Muscle layer of colon (tissue), 2 donors: ENCODE results near the gene CKAP2L.
"Not testable (repeated sequence)": the region's sequence is repeated elsewhere in the genome, so short reads cannot be mapped to it uniquely, and the experiment has no call there.

ENCODE experiments used
- H3K27ac ChIP-seq: one replicate; pipeline ENCODE4 v1.7.0; 2013; ENCODE audit warnings: low read depth, mild to moderate bottlenecking, low read length, moderate library complexity
- H3K27me3 ChIP-seq, 2 donors: one replicate each; pipeline ENCODE4 v1.7.0; 2013; ENCODE audit warnings: low read length in 2 of 2, mild to moderate bottlenecking in 2 of 2; ENCODE audit not compliant: insufficient read depth in 2 of 2, control insufficient read depth in 1 of 2
- H3K36me3 ChIP-seq: one replicate; pipeline ENCODE4 v1.7.0; 2013; ENCODE audit warnings: mild to moderate bottlenecking, low read length; ENCODE audit not compliant: insufficient read depth
- H3K4me1 ChIP-seq: one replicate; pipeline ENCODE4 v1.7.0; 2013; ENCODE audit warnings: mild to moderate bottlenecking, low read length; ENCODE audit not compliant: insufficient read depth
- H3K4me3 ChIP-seq, 2 donors: one replicate each; pipeline ENCODE4 v1.7.0; 2013; ENCODE audit warnings: low read length in 2 of 2, low read depth in 1 of 2, mild to moderate bottlenecking in 1 of 2, moderate library complexity in 1 of 2
- H3K9ac ChIP-seq: one replicate; pipeline ENCODE4 v1.7.0; 2013; ENCODE audit warnings: low read length
- H3K9me3 ChIP-seq: one replicate; pipeline ENCODE4 v1.7.0; 2013; ENCODE audit warnings: mild to moderate bottlenecking, low read length
- donor health status: abdominal sarcoma.
- donor health status: Adenocarcinoma of cecum.

The CKAP2L gene

GRCh38 chr2:112721819-112722522, 42.4 kb downstream of the CKAP2L start:
- no peak overlapping the region for H3K27ac ChIP-seq
- H3K9ac ChIP-seq = no peak overlapping the region
- H3K27me3 ChIP-seq = no peaks in the 10 kb centered on the region
- no peaks in the 10 kb centered on the region for H3K4me1 ChIP-seq
- H3K4me3 ChIP-seq = no peak overlapping the region
- no peaks in the 10 kb centered on the region for H3K36me3 ChIP-seq
- no peaks in the 10 kb centered on the region for H3K9me3 ChIP-seq

GRCh38 chr2:112720785-112721184, 43.6 kb downstream of the CKAP2L start, which contains the start of gene NT5DC4:
Gene NT5DC4, plus strand, starts transcription at chr2:112721020. Its CDS starts 60 bp downstream, at chr2:112721080.
- Histone ChIP-seq H3K9ac (no peak within 1 kb of the TSS), H3K4me1 (no peaks in the 10 kb centered on the region), H3K36me3 (no peaks in the 10 kb centered on the region), H3K27ac (no peak within 1 kb of the TSS), H3K9me3 (no peaks in the 10 kb centered on the region), H3K4me3 (no peak within 1 kb of the TSS), H3K27me3 (no peaks in the 10 kb centered on the region)

DNA sequence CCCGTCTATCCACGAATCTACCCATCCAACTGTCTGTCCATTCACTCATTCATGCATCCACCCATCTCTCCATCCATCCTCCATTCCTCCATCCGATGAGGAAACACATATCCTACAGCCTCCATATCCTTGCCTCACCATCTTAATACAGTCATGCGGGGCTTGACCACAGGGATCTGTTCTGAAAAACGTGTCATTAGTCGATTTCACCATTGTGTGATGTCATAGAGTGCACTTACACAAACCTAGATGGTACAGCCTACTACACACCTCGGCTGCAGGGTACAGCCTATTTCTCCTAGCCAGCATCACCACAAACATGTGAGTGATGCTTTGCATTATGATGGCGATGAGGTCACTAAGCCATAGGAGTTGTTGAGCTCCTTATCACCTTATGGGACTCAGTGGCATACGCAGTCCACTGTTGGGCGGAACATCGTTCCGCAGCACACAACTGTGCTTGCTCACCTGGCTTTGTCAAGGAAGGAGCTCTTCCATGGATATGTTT, 45.5 kb downstream of the CKAP2L start:
- no peaks in the 10 kb centered on the region for H3K4me1 ChIP-seq
- no peak overlapping the region for H3K4me3 ChIP-seq
- no peaks in the 10 kb centered on the region for H3K36me3 ChIP-seq
- H3K9ac ChIP-seq = no peak overlapping the region
- H3K27me3 ChIP-seq = peaks cover 0 to 3% of the 10 kb centered on the region in 2 donors
- no peaks in the 10 kb centered on the region for H3K9me3 ChIP-seq
- H3K27ac ChIP-seq = no peak overlapping the region

DNA sequence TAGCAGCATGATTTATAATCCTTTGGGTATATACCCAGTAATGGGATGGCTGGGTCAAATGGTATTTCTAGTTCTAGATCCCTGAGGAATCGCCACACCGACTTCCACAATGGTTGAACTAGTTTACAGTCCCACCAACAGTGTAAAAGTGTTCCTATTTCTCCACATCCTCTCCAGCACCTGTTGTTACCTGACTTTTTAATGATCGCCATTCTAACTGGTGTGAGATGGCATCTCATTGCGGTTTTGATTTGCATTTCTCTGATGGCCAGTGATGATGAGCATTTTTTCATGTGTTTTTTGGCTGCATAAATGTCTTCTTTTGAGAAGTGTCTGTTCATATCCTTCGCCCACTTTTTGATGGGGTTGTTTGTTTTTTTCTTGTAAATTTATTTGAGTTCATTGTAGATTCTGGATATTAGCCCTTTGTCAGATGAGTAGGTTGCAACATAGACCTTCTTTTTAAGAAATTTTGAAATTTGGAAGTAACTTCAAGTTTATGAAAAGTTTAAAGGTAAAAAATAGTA, 47.5 kb downstream of the CKAP2L start:
- H3K4me3 ChIP-seq, H3K27ac ChIP-seq, H3K4me1 ChIP-seq, H3K9ac ChIP-seq, H3K9me3 ChIP-seq, H3K36me3 ChIP-seq, H3K27me3 ChIP-seq: not testable (repeated sequence)

DNA sequence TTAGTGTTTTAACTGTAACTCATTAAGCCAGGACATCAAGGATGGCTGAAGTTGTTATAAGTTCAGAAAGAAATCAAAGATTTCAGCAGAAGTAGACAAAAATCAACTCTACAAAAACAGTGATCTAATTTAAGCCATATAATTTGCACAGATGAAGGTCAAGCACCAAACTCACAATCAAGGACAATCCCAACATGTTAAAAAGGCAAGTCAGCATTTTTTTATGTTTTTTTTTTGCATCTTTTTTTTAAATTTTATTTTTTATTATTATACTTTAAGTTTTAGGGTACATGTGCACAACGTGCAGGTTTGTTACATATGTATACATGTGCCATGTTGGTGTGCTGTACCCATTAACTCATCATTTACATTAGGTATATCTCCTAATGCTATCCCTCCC, 48.3 kb downstream of the CKAP2L start:
- not testable (repeated sequence) for H3K9ac ChIP-seq, H3K27me3 ChIP-seq, H3K9me3 ChIP-seq, H3K36me3 ChIP-seq, H3K4me3 ChIP-seq, H3K27ac ChIP-seq, H3K4me1 ChIP-seq

GRCh38 chr2:112714836-112715631, 49.4 kb downstream of the CKAP2L start:
- Histone ChIP-seq H3K27me3 (peaks cover 0 to 3% of the 10 kb centered on the region in 2 donors), H3K27ac (no peak overlapping the region), H3K9me3 (no peaks in the 10 kb centered on the region), H3K9ac (no peak overlapping the region), H3K36me3 (no peaks in the 10 kb centered on the region), H3K4me1 (no peaks in the 10 kb centered on the region), H3K4me3 (no peak overlapping the region)

GRCh38 chr2:112714331-112714730, 50.1 kb downstream of the CKAP2L start:
- no peak overlapping the region for H3K4me3 ChIP-seq
- H3K27me3 ChIP-seq = peaks cover 0 to 3% of the 10 kb centered on the region in 2 donors
- no peaks in the 10 kb centered on the region for H3K36me3 ChIP-seq
- no peak overlapping the region for H3K9ac ChIP-seq
- no peaks in the 10 kb centered on the region for H3K4me1 ChIP-seq
- H3K9me3 ChIP-seq = no peaks in the 10 kb centered on the region
- H3K27ac ChIP-seq = no peak overlapping the region

DNA sequence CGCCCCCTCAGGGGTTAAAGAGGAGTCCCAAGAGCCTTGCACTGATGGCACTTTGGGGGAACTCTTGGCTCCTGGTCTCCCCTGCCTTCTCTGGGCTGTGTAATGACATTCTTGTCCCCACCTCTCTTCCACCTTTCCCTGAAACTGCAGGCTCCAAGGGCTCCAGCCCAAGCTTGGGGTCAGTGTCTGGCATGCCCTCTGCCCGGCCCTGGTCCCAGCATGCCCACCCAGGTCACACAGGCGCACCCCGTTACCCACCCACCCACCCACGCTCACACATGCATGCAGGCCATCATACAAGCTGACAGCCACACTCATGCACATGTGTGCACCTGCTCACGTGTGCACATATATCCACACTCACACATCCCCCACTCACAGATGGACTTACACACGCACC, 50.5 kb downstream of the CKAP2L start:
- Histone ChIP-seq H3K9me3 (no peaks in the 10 kb centered on the region), H3K4me3 (no peak overlapping the region), H3K9ac (no peak overlapping the region), H3K27me3 (peaks cover 0 to 3% of the 10 kb centered on the region in 2 donors), H3K4me1 (no peaks in the 10 kb centered on the region), H3K27ac (no peak overlapping the region), H3K36me3 (no peaks in the 10 kb centered on the region)

GRCh38 chr2:112713585-112713925, 50.9 kb downstream of the CKAP2L start:
- Histone ChIP-seq H3K36me3 (no peaks in the 10 kb centered on the region), H3K4me3 (no peak overlapping the region), H3K27me3 (peaks cover 0 to 3% of the 10 kb centered on the region in 2 donors), H3K27ac (no peak overlapping the region), H3K4me1 (no peaks in the 10 kb centered on the region), H3K9ac (no peak overlapping the region), H3K9me3 (no peaks in the 10 kb centered on the region)

- Histone ChIP-seq H3K9me3 (no peaks in the 10 kb centered on the region), H3K4me1 (no peaks in the 10 kb centered on the region), H3K9ac (no peak overlapping the region), H3K4me3 (no peak overlapping the region), H3K36me3 (no peaks in the 10 kb centered on the region), H3K27ac (no peak overlapping the region), H3K27me3 (peaks cover 0 to 3% of the 10 kb centered on the region in 2 donors)
Measured at GRCh38 chr2:112712903-112713584, 51.4 kb downstream of the CKAP2L start.

DNA sequence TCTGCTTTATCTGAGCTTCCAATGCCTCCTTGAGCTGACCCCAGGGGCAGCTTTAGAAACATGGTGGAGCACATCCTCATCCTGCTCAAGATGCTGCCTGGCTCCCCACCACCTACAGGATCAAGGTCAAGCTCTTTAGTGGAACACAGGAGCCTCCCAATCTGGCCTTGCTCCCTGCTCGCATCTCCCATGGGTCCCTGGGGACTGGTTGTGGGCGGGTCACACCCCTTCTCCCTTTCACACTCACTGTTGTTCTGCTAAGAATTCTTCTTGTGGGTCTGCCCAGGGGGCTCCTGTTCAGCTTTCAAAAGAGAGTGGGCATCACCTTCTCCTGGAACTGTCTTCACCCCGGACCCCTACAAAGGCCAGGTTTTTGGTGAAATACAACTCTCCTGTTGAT, 51.9 kb downstream of the CKAP2L start:
- H3K9ac ChIP-seq = no peak overlapping the region
- peaks cover 0 to 3% of the 10 kb centered on the region in 2 donors for H3K27me3 ChIP-seq
- no peak overlapping the region for H3K4me3 ChIP-seq
- H3K27ac ChIP-seq = no peak overlapping the region
- no peaks in the 10 kb centered on the region for H3K4me1 ChIP-seq
- no peaks in the 10 kb centered on the region for H3K36me3 ChIP-seq
- no peaks in the 10 kb centered on the region for H3K9me3 ChIP-seq
